A673 (cell line): ENCODE measurements around the gene FAM227A.

Source experiments
- EZH2 ChIP-seq: fragments of 200-600 bp; sonication (generic); IDR thresholded peaks from 2 replicates; pipeline ENCODE4 v1.6.1; 2017; ENCODE audit warnings: borderline replicate concordance, low read depth, mild to moderate bottlenecking, mixed read lengths, antibody characterized with exemption, low read length; ENCODE audit not compliant: poor library complexity, severe bottlenecking
- TF ChIP-seq, protein P1 (sequence below): fragments of 300-800, 200-600 bp; sonication (generic); conservative IDR thresholded peaks from 2 replicates; pipeline ENCODE4 v1.5.1; 2017; ENCODE audit warnings: low read depth, mild to moderate bottlenecking, antibody characterized with exemption, low read length, moderate library complexity, mixed read lengths

DNA sequence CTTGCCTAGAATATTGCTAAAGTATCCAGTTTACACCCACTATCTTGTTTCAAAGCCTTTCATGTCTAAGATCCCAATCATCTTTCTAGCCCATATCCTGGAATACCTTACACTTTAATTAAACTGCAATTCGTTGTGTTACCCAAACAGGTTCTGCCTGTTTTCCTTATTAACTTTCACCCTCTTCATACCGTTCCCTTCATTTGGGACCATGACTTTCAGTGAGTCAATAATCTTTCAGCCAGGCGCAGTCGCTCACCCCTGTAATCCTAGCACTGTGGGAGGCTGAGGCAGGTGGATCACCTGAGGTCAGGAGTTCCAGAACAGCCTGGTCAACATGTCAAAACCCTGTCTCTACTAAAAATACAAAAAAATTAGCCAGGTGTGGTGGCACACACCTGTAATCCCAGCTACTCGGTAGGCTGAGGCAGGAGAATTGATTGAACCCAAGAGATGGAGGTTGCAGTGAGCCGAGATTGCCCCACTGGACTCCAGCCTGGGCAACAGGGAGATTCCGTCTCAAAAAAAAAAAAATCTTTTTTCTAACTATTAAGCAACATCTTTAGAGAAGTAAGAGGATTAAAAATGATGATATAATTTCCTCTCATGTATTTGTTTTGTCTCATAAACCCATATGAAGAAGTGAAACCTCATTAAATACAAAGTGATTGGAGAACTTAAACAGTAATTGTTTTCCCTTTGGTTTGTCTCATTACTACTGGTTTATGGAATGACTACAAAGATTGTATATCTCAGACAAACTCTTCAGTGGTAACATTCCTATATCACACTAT lies 106.9 kb downstream of the FAM227A start:
- TF ChIP-seq, protein P1, sequence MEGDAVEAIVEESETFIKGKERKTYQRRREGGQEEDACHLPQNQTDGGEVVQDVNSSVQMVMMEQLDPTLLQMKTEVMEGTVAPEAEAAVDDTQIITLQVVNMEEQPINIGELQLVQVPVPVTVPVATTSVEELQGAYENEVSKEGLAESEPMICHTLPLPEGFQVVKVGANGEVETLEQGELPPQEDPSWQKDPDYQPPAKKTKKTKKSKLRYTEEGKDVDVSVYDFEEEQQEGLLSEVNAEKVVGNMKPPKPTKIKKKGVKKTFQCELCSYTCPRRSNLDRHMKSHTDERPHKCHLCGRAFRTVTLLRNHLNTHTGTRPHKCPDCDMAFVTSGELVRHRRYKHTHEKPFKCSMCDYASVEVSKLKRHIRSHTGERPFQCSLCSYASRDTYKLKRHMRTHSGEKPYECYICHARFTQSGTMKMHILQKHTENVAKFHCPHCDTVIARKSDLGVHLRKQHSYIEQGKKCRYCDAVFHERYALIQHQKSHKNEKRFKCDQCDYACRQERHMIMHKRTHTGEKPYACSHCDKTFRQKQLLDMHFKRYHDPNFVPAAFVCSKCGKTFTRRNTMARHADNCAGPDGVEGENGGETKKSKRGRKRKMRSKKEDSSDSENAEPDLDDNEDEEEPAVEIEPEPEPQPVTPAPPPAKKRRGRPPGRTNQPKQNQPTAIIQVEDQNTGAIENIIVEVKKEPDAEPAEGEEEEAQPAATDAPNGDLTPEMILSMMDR, result no peak
- no peak for TF ChIP-seq EZH2
